HG03159 (cell line): ENCODE results near the gene ZNRF3.
A peak's percentile ranks its signal among the peaks of the same experiment; 100 is the strongest.

ENCODE experiments used
- ATAC-seq: cut with Tn5 transposase; IDR thresholded peaks from one replicate; pipeline ENCODE4 v1.9.1; 2021; ENCODE audit warnings: mild to moderate bottlenecking, moderate library complexity; ENCODE audit not compliant: unreplicated experiment

The ZNRF3 gene

GRCh38 chr22:29054251-29054767 is 170.9 kb downstream of the ZNRF3 start:
- ATAC-seq: no peak

GRCh38 chr22:29055192-29055830 is 171.9 kb downstream of the ZNRF3 start:
- no peak for ATAC-seq

GRCh38 chr22:29056472-29056871 is 173.1 kb downstream of the ZNRF3 start:
- no peak for ATAC-seq

- ATAC-seq: no peak
These were observed 177.0 kb downstream of the ZNRF3 start for GRCh38 chr22:29060251-29060869.

GRCh38 chr22:29060931-29061330 is 177.6 kb downstream of the ZNRF3 start:
- no peak for ATAC-seq

- no peak for ATAC-seq
These were observed 178.4 kb downstream of the ZNRF3 start, which contains the start of gene C22orf31 for GRCh38 chr22:29061773-29062172. C22orf31 (minus strand) TSS chr22:29061831; CDS start chr22:29061792, 39 bp downstream.

GRCh38 chr22:29062286-29062821 is 179.0 kb downstream of the ZNRF3 start:
- no peak for ATAC-seq

GRCh38 chr22:29065468-29066190 is 182.3 kb downstream of the ZNRF3 start:
- no peak for ATAC-seq

GRCh38 chr22:29069463-29069862 is 186.1 kb downstream of the ZNRF3 start:
- no peak for ATAC-seq

GRCh38 chr22:29070490-29070889 is 187.1 kb downstream of the ZNRF3 start:
- no peak for ATAC-seq

- ATAC-seq: no peak
These were observed 188.1 kb downstream of the ZNRF3 start for GRCh38 chr22:29071261-29072045.

GRCh38 chr22:29072193-29072978 is 189.0 kb downstream of the ZNRF3 start:
- ATAC-seq: peak; percentile 78

- ATAC-seq: no peak
These were observed 189.7 kb downstream of the ZNRF3 start, which contains the start of gene KREMEN1 for GRCh38 chr22:29072979-29073617. KREMEN1 (plus strand) TSS chr22:29073035; CDS start chr22:29073131, 96 bp downstream.

GRCh38 chr22:29073618-29074275 is 190.4 kb downstream of the ZNRF3 start:
- no peak for ATAC-seq

GRCh38 chr22:29074276-29074772 is 191.0 kb downstream of the ZNRF3 start:
- no peak for ATAC-seq

- no peak for ATAC-seq
These were observed 194.9 kb downstream of the ZNRF3 start for GRCh38 chr22:29078036-29078868.

- no peak for ATAC-seq
These were observed 195.5 kb downstream of the ZNRF3 start for GRCh38 chr22:29078869-29079207.
